ENCODE data around the gene ZNF20. TPM values are rescaled to one million over a fixed set of nuclear protein-coding genes. Genes with fewer than 3 reads are reported as not detected.
A peak's percentile ranks its signal among the peaks of the same experiment; 100 is the strongest.

ZNF20 gene
- total RNA-seq, 1 experiment from 2014 or later: 8.6 TPM

DNA sequence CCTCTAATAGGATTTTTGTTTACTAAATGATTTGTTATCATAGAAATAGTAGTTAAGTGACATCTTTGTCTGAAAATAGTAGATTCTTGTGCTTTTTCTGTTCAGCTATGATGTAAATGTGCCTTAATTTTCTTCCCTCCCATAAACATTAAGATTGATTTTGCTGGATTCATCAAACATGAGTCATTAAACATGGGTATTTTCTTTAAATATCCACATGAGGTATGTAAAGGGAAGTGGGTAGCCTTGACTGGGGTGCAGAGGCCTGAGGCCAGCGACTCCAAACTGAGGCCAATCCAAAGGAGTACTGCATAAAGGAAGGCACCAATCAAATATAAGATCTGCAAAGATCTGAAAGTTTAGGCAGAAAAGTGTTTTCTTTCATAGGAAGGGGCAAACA lies 26.5 kb upstream of the ZNF20 start:
- peaks cover 40% of the 10 kb centered on the region for H3K79me2 ChIP-seq (ENCODE audit: low read depth)
- ChIA-PET POLR2A (ENCODE audit: unreplicated experiment) (no interaction called here), CTCF (no interaction called here)
- no peaks in the 10 kb centered on the region for H3K9me2 ChIP-seq (ENCODE audit: insufficient read depth)
- no peaks in the 10 kb centered on the region for H4K20me1 ChIP-seq (ENCODE audit: insufficient read depth)
- no peak overlapping the region for H3K27ac ChIP-seq
- H3K4me3 ChIP-seq: no peak overlapping the region
- no peak for TF ChIP-seq EZH2 (IDR thresholded peaks at IDR 0.05; ENCODE audit: low read depth)
- TF ChIP-seq, protein P1, sequence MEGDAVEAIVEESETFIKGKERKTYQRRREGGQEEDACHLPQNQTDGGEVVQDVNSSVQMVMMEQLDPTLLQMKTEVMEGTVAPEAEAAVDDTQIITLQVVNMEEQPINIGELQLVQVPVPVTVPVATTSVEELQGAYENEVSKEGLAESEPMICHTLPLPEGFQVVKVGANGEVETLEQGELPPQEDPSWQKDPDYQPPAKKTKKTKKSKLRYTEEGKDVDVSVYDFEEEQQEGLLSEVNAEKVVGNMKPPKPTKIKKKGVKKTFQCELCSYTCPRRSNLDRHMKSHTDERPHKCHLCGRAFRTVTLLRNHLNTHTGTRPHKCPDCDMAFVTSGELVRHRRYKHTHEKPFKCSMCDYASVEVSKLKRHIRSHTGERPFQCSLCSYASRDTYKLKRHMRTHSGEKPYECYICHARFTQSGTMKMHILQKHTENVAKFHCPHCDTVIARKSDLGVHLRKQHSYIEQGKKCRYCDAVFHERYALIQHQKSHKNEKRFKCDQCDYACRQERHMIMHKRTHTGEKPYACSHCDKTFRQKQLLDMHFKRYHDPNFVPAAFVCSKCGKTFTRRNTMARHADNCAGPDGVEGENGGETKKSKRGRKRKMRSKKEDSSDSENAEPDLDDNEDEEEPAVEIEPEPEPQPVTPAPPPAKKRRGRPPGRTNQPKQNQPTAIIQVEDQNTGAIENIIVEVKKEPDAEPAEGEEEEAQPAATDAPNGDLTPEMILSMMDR (conservative IDR thresholded peaks at IDR 0.05): no peak
- intact Hi-C loops (cut with micrococcal nuclease; ENCODE audit: unreplicated experiment): no loop called here
- H3K27me3 ChIP-seq (ENCODE audit: insufficient read depth, low read depth): no peaks in the 10 kb centered on the region
- BruUV-seq (replicated peaks): no TSS peak
- H2AFZ ChIP-seq: no peak overlapping the region
- no peak for DNase-seq
- peaks cover 9% of the 10 kb centered on the region; the same call in 1 of the 2 replicates for H3F3A ChIP-seq (ENCODE audit: insufficient read depth, low read depth)
- no peak overlapping the region for H3K4me2 ChIP-seq
- H3K36me3 ChIP-seq (ENCODE audit: low read depth): 0 out of 2 replicates have a peak, but pooled peaks cover 4% of the 10 kb centered on the region
- H3K4me1 ChIP-seq (replicated peaks; ENCODE audit: insufficient read depth): peaks cover 12% of the 10 kb centered on the region
- H3K9me3 ChIP-seq (ENCODE audit: insufficient read depth, low read depth): no peaks in the 10 kb centered on the region

DNA sequence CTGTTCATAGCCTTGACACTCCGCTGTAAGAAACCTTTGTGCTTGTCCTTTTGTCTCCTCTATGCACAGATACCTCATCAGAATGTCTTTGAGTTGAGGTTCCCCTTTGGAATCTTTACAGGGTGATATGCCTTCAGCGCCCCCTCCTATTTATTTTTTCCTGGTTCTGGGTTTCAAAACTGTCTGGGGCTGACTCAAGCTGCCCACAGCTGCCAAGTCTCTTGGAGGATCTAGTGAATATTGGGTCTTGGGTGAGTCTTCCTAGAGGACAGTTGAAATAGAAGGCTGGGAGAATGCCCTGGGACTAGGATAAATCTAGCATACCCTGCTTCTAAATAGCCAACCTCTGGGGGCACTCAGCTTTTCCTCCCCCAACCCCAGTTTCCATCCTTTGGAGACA lies 23.7 kb upstream of the ZNF20 start:
- no peak for TF ChIP-seq EZH2 (IDR thresholded peaks at IDR 0.05; ENCODE audit: low read depth)
- TF ChIP-seq, protein P1 (conservative IDR thresholded peaks at IDR 0.05): no peak
- Histone ChIP-seq H3K79me2 (ENCODE audit: low read depth) (peaks cover 40% of the 10 kb centered on the region), H3K27me3 (ENCODE audit: insufficient read depth, low read depth) (no peaks in the 10 kb centered on the region), H3K4me1 (replicated peaks; ENCODE audit: insufficient read depth) (peaks cover 12% of the 10 kb centered on the region), H3K27ac (peak overlapping the region; percentile 89; the same call in 1 of the 2 replicates), H3K36me3 (ENCODE audit: low read depth) (no peaks in the 10 kb centered on the region), H3K4me3 (peak overlapping the region; percentile 82), H2AFZ (peak overlapping the region; percentile 91), H4K20me1 (ENCODE audit: insufficient read depth) (no peaks in the 10 kb centered on the region), H3K4me2 (peak overlapping the region; percentile 90), H3F3A (ENCODE audit: insufficient read depth, low read depth) (peaks cover 9% of the 10 kb centered on the region; the same call in 1 of the 2 replicates), H3K9me3 (ENCODE audit: insufficient read depth, low read depth) (no peaks in the 10 kb centered on the region), H3K9me2 (ENCODE audit: insufficient read depth) (no peaks in the 10 kb centered on the region)
- intact Hi-C loops (cut with micrococcal nuclease; ENCODE audit: unreplicated experiment): no loop called here
- POLR2A ChIA-PET (ENCODE audit: unreplicated experiment): no interaction called here
- CTCF ChIA-PET: interaction anchor here (0.6 kb wide), 1 partner anchor 12 kb away, joined by 6 read pairs; no protein-coding TSS in a partner anchor
- no TSS peak for BruUV-seq (replicated peaks)
- no peak for DNase-seq

DNA sequence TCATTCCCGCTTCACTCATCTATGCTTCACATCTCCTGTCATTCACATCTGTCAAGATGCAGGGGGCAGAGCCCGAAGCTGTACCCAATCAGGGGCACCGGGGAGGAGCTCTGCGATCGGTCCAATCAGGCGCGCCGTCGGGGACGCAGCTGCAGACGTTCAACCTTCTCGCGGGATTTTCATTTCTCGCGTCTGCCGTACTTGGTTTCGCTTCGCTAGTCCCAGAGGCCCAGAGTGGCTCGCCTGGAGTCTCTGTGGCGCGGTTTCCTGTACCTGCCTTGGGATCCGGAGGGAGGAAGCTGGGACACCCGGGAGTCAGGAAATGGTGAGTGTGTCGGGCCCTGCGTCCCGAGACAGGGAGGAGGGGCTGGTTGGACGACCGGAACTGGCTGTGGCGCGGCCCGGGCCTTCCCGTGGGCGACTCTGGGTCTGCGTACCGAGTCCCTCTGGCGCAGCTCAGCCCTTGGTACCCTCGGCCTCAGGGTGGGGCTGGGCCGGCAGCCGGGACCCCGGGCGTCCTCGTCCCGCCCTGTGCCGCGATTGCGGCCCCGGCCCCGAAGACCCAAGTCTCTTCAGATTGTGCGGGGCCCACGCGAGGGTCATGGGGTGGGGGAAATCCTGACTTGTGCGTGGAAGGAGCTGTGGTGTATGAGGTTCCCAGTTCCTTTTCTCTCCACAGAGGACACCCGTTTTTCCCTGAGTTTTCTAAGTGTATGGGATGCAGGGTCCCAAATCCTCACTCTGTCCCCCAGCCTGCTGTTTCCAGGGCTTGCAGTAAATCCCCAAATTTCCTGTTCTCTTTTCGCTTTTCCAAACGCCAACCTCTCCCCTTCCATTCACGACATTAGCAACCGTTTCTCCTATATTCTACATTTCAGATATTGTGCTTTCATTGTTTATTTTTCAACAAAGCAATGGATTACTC lies 23.0 kb upstream of the ZNF20 start, which contains the start of gene ZNF136:
ZNF136 (plus strand) TSS at position 215 of the 925 bp plus-strand sequence; CDS start at position 323, 108 bp downstream.
- BruUV-seq (replicated peaks): TSS peak; percentile 41
- intact Hi-C loops (cut with micrococcal nuclease; ENCODE audit: unreplicated experiment): no loop called here
- H2AFZ ChIP-seq: peak within 1 kb of the TSS; percentile 91

More for the DNA sequence above, 23.0 kb upstream of the ZNF20 start, which contains the start of gene ZNF136:
- Histone ChIP-seq H3K27ac (peak within 1 kb of the TSS; percentile 89), H3K27me3 (ENCODE audit: insufficient read depth, low read depth) (no peaks in the 10 kb centered on the region), H3K9me2 (ENCODE audit: insufficient read depth) (no peaks in the 10 kb centered on the region), H3K79me2 (ENCODE audit: low read depth) (peaks cover 36% of the 10 kb centered on the region), H3K9me3 (ENCODE audit: insufficient read depth, low read depth) (no peaks in the 10 kb centered on the region), H3K36me3 (ENCODE audit: low read depth) (no peaks in the 10 kb centered on the region), H3K4me1 (replicated peaks; ENCODE audit: insufficient read depth) (peaks cover 12% of the 10 kb centered on the region), H4K20me1 (ENCODE audit: insufficient read depth) (no peaks in the 10 kb centered on the region), H3K4me3 (peak within 1 kb of the TSS; percentile 82), H3K4me2 (peak within 1 kb of the TSS; percentile 90), H3F3A (ENCODE audit: insufficient read depth, low read depth) (peaks cover 9% of the 10 kb centered on the region; the same call in 1 of the 2 replicates)
- ChIA-PET CTCF (interaction anchor here (0.6 kb wide), 1 partner anchor 12 kb away, joined by 6 read pairs; no protein-coding TSS in a partner anchor), POLR2A (ENCODE audit: unreplicated experiment) (interaction anchor here (0.6 kb wide), 1 partner anchor 23 kb away, joined by 5 read pairs; the partner anchor contains the start of gene ZNF20)
- peak; percentile 89 to 90 for DNase-seq
- TF ChIP-seq, protein P1 (conservative IDR thresholded peaks at IDR 0.05): no peak
- no peak for TF ChIP-seq EZH2 (IDR thresholded peaks at IDR 0.05; ENCODE audit: low read depth)

Data from PC-9 (cell line).